GM12878 (cell line): ENCODE measurements around the gene SGSM2. TPM values are rescaled to one million over a fixed set of nuclear protein-coding genes. Genes with fewer than 3 reads are reported as not detected.

ENCODE experiments used
- ATAC-seq: fragments of 200-7000 bp; cut with Tn5 transposase; 3 replicates; pipeline ENCODE4 v1.9.1; 2020; ENCODE audit warnings: mild to moderate bottlenecking, moderate library complexity
- BruUV-seq: library from RNA; stranded (reverse); fragments of 400-500 nt; replicated peaks from 2 replicates; lab custom pipeline; 2021; lab: Mats Ljungman, UMichigan
- CTCF ChIA-PET: fragments of 300-600 bp; sonication (Branson Sonifier 250); formaldehyde crosslinking; extraction: SDS; loops from one replicate; lab custom pipeline; 2021; ENCODE audit warnings: inconsistent platforms; lab: Yijun Ruan, JAX
- POLR2A ChIA-PET: fragments of 350-600 bp; formaldehyde crosslinking; extraction: SDS; loops from one replicate; lab custom pipeline; 2021; ENCODE audit warnings: inconsistent platforms; lab: Charles Lee
- RAD21 ChIA-PET: fragments of 300-600 bp; sonication (Branson Sonifier 250); formaldehyde crosslinking; loops from one replicate; lab custom pipeline; 2023; ENCODE audit warnings: antibody characterized with exemption; ENCODE audit not compliant: unreplicated experiment; lab: Charles Lee
- SMC1A ChIA-PET: fragments of 300-600 bp; sonication (Branson Sonifier 250); formaldehyde crosslinking; loops from one replicate; lab custom pipeline; 2023; ENCODE audit not compliant: unreplicated experiment, uncharacterized antibody; lab: Charles Lee
- DNase-seq: peaks from one replicate; pipeline ENCODE4 v3.0.0-alpha.2; 2011; ENCODE audit warnings: low read depth, low spot score
- FAIRE-seq: peaks from 3 replicates; lab custom pipeline; 2011; peaks lifted over from hg19 to GRCh38; lab: Jason Lieb, UNC
- H2AFZ ChIP-seq: 2 replicates; pipeline ENCODE4 v1.6.0; 2011; ENCODE audit warnings: low read depth, low read length, control low read depth; ENCODE audit not compliant: control insufficient read depth
- H3K27ac ChIP-seq: 2 replicates; pipeline ENCODE4 v1.5.1; 2011; ENCODE audit warnings: control low read depth; ENCODE audit not compliant: control insufficient read depth, insufficient read depth
- H3K27me3 ChIP-seq, 2 experiments: replicated peaks in 1 of 2; 2 replicates each; pipeline versions ENCODE4 v1.6.0 to v1.6.1; 2011; ENCODE audit warnings: low read length in 1 of 2; ENCODE audit not compliant: control insufficient read depth in 2 of 2, insufficient read depth in 2 of 2
- H3K36me3 ChIP-seq, 2 experiments: 2 replicates each; pipeline ENCODE4 v1.5.1; 2011; ENCODE audit warnings: low read length in 1 of 2; ENCODE audit not compliant: control insufficient read depth in 2 of 2, insufficient read depth in 2 of 2
- H3K4me1 ChIP-seq: 2 replicates; pipeline ENCODE4 v1.6.1; 2011; ENCODE audit warnings: mild to moderate bottlenecking, low read length, moderate library complexity, mixed read lengths; ENCODE audit not compliant: control insufficient read depth, insufficient read depth
- H3K4me2 ChIP-seq: 2 replicates; pipeline ENCODE4 v1.6.0; 2011; ENCODE audit warnings: control low read depth; ENCODE audit not compliant: control insufficient read depth, insufficient read depth
- H3K4me3 ChIP-seq: fragments of 200-600 bp; sonication (generic); 2 replicates; pipeline ENCODE4 v1.5.1; 2016
- H3K79me2 ChIP-seq: 2 replicates; pipeline ENCODE4 v1.6.0; 2011; ENCODE audit warnings: low read length; ENCODE audit not compliant: control insufficient read depth, insufficient read depth
- H3K9ac ChIP-seq: 2 replicates; pipeline ENCODE4 v1.8.0; 2011; ENCODE audit warnings: low read length, control low read depth, mixed read lengths; ENCODE audit not compliant: control insufficient read depth, insufficient read depth
- H3K9me3 ChIP-seq: replicated peaks from 3 replicates; pipeline ENCODE4 v1.5.1; 2011; ENCODE audit warnings: mild to moderate bottlenecking, low read length; ENCODE audit not compliant: control insufficient read depth, insufficient read depth
- H4K20me1 ChIP-seq: 2 replicates; pipeline ENCODE4 v1.6.0; 2011; ENCODE audit not compliant: control insufficient read depth, insufficient read depth
- BHLHE40 ChIP-seq, 2 experiments: fragments of 450-650 bp in 1 of 2; IDR thresholded peaks; 2 replicates each; pipeline ENCODE4 v1.6.1; 2011 to 2017; ENCODE audit warnings: low read depth in 2 of 2, borderline replicate concordance in 1 of 2, improper control_type of control experiment in 1 of 2, low read length in 1 of 2, mild to moderate bottlenecking in 1 of 2
- E2F4 ChIP-seq: IDR thresholded peaks from 2 replicates; pipeline ENCODE4 v1.6.1; 2012; ENCODE audit warnings: low read depth, low read length, improper control_type of control experiment
- E4F1 ChIP-seq: fragments of 450-650 bp; IDR thresholded peaks from 2 replicates; pipeline ENCODE4 v1.6.1; 2018; ENCODE audit warnings: borderline replicate concordance, mild to moderate bottlenecking; ENCODE audit not compliant: partially characterized antibody
- EP300 ChIP-seq, 2 experiments: fragments of 150-350 bp in 1 of 2; IDR thresholded peaks; 2 replicates each; pipeline ENCODE4 v1.6.1; 2011 to 2012; ENCODE audit warnings: low read depth in 2 of 2, low read length in 2 of 2, borderline replicate concordance in 1 of 2, improper control_type of control experiment in 1 of 2, inconsistent platforms in 1 of 2; ENCODE audit not compliant: control insufficient read depth in 1 of 2
- ETV6 ChIP-seq, 2 experiments: fragments of 450-650 bp in 1 of 2; IDR thresholded peaks in 1 of 2; conservative IDR thresholded peaks in 1 of 2; 2 replicates each; pipeline ENCODE4 v1.6.1; 2014; ENCODE audit warnings: antibody characterized with exemption in 1 of 2, borderline replicate concordance in 1 of 2, low read depth in 1 of 2, mild to moderate bottlenecking in 1 of 2, moderate library complexity in 1 of 2
- GABPA ChIP-seq: IDR thresholded peaks from 2 replicates; pipeline ENCODE4 v1.6.1; 2014; ENCODE audit warnings: antibody characterized with exemption, low read depth, mild to moderate bottlenecking, inconsistent platforms
- HDAC2 ChIP-seq: fragments of 200-600 bp; sonication (generic); IDR thresholded peaks from 2 replicates; pipeline ENCODE4 v1.6.1; 2017
- IKZF2 ChIP-seq, 2 experiments: fragments of 450-650 bp; IDR thresholded peaks; 2 replicates each; pipeline ENCODE4 v1.6.1; 2017; ENCODE audit warnings: mild to moderate bottlenecking in 2 of 2, moderate library complexity in 2 of 2
- KDM1A ChIP-seq: fragments of 200-600 bp; sonication (generic); IDR thresholded peaks from 2 replicates; pipeline ENCODE4 v1.6.1; 2016; ENCODE audit warnings: borderline replicate concordance
- MEF2A ChIP-seq: IDR thresholded peaks from 2 replicates; pipeline ENCODE4 v1.6.1; 2011; ENCODE audit warnings: low read depth, mild to moderate bottlenecking, low read length, moderate library complexity; ENCODE audit not compliant: insufficient read depth
- RAD21 ChIP-seq: IDR thresholded peaks from 2 replicates; pipeline ENCODE4 v1.6.1; 2011; ENCODE audit warnings: mild to moderate bottlenecking, low read depth, low read length, moderate library complexity; ENCODE audit not compliant: insufficient read depth
- RAD51 ChIP-seq: fragments of 450-650 bp; IDR thresholded peaks from 2 replicates; pipeline ENCODE4 v1.6.1; 2016; ENCODE audit warnings: moderate library complexity, mild to moderate bottlenecking, inconsistent platforms
- RB1 ChIP-seq: fragments of 450-650 bp; formaldehyde crosslinking; IDR thresholded peaks from 2 replicates; pipeline ENCODE4 v1.6.1; 2017; ENCODE audit warnings: mild to moderate bottlenecking, borderline replicate concordance
- RBBP5 ChIP-seq: fragments of 200-600 bp; sonication (generic); conservative IDR thresholded peaks from 2 replicates; pipeline ENCODE4 v1.6.1; 2016
- SREBF2 ChIP-seq: IDR thresholded peaks from 2 replicates; pipeline ENCODE4 v1.6.1; 2012; ENCODE audit warnings: mild to moderate bottlenecking, low read length
- SUZ12 ChIP-seq: fragments of 200-600 bp; sonication (generic); IDR thresholded peaks from one replicate; pipeline ENCODE4 v1.6.1; 2018; ENCODE audit warnings: antibody characterized with exemption, mild to moderate bottlenecking; ENCODE audit not compliant: unreplicated experiment
- WRNIP1 ChIP-seq: IDR thresholded peaks from 2 replicates; pipeline ENCODE4 v1.6.1; 2011; ENCODE audit warnings: low read depth, low read length, improper control_type of control experiment, borderline replicate concordance
- ZBED1 ChIP-seq: IDR thresholded peaks from 2 replicates; pipeline ENCODE4 v1.6.1; 2016; ENCODE audit warnings: borderline replicate concordance
- WGBS: methylation state at CpG from one replicate; pipeline ENCODE4 v1.1.6; 2016; ENCODE audit warnings: low lambda C conversion rate; ENCODE audit not compliant: insufficient replicate concordance, insufficient coverage; ENCODE audit errors: missing lambda C conversion rate; 5-methylcytosine and 5-hydroxymethylcytosine counted together
- in situ Hi-C: fragments of 300-500 bp; cut with MboI; formaldehyde crosslinking; loops from 9 replicates; pipeline ENCODE4 v1.14.3; 2018; ENCODE audit warnings: mixed read lengths
- intact Hi-C: fragments of 100-400 bp; cut with micrococcal nuclease; formaldehyde crosslinking; loops from one replicate; pipeline ENCODE4 v1.14.2; 2022; ENCODE audit not compliant: unreplicated experiment
- polyA plus RNA-seq, 11 experiments: library from polyadenylated mRNA; depleted of rRNA in 4 of 11; unstranded in 6 of 11; stranded (reverse) in 5 of 11; fragments of >200 nt; fragmentation: Nextera tagmentation in 4 of 11; fragmentation: Illumina TruSeq in 1 of 11; extraction: Ambion mirVana in 4 of 11; extraction: Trizol in 1 of 11; gene quantifications; 1 replicate in 1 of 11; 2 replicates in 10 of 11; pipeline versions ENCODE4 v1.2.1 to v1.2.3, GENCODE V29; 2011 to 2016; ENCODE audit warnings: inconsistent platforms in 2 of 11, missing spikeins in 2 of 11, low read depth in 1 of 11
- total RNA-seq, 4 experiments: library from RNA; depleted of rRNA in 3 of 4; stranded (reverse); fragments of >200 nt in 3 of 4; fragmentation: Illumina TruSeq in 1 of 4; extraction: Trizol in 1 of 4; gene quantifications; 2 replicates each; pipeline versions ENCODE4 v1.2.1 to v1.2.3, GENCODE V29; 2013 to 2021

Gene SGSM2
- total and polyA plus RNA-seq, 10 of the 15 experiments (the other 5 are each of a cell fraction or from before 2014, with no cell fraction given): 0.50 to 50.9 (median 18.5) TPM

DNA sequence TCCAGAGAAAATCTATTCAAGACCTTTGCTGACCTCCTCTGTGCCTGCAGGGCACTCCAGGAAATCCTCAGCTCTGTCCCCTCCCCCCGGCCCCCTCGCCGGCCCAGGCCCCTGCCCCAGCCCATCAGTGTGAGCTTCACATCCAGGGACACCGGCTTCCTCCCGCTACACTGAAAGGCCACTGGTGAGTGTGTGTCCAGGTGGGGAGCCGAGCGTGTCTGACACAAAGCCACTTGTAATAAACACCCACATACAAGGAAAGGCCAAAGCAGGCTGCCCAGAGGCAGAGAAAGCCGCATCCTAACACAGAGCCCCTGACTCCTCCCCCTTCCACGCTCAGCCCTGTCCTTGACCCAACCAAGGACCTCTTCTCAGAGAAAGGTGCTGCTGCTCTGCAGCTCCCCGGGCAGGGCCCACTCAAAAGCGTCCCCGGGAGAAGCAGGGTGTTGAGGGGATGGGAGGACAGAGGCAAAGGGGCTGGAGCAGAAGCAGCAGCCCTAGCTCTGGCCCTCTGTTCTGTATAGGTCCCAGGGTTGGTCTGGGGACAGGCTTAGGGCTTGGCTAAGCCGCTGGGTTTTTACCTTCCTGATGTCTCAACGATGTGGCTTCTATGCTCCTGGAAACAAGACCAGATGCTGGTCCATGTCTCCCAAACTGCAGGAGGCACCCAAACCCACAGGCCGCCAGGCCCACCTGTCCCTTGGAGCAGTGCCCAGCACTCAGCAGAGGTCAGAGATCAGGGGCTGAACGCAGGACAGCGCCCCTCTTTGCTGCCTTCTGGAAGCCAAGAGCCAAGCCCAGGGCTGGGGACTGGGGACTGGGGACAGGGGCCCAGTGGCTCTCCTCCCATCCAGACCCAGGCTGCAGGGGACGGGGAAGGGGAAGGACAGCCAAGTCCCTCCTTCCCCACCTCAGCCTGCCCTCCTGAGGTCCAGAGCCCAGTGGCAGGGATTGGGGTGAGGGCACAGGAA lies 48.2 kb downstream of the SGSM2 start:
- Histone ChIP-seq H3K4me2 (no peak overlapping the region), H3K79me2 (no peaks in the 10 kb centered on the region), H3K36me3 (peaks cover 4 to 7% of the 10 kb centered on the region in 2 experiments; a peak in 2 of 4 replicates), H3K9ac (no peak overlapping the region), H3K27ac (no peak overlapping the region), H3K4me1 (no peaks in the 10 kb centered on the region), H4K20me1 (no peaks in the 10 kb centered on the region), H2AFZ (no peak overlapping the region), H3K4me3 (no peak overlapping the region), H3K9me3 (no peaks in the 10 kb centered on the region), H3K27me3 (no peaks in the 10 kb centered on the region)
- in situ Hi-C loops: no loop called here
- FAIRE-seq (no peak), ATAC-seq (no peak), DNase-seq (no peak)
- TF ChIP-seq IKZF2 (IDR thresholded peaks at IDR 0.05) (no peak), RBBP5 (no peak), ETV6 (conservative IDR thresholded peaks at IDR 0.05 in 1 of 2, IDR thresholded peaks at IDR 0.05 in 1 of 2; ENCODE audit: borderline replicate concordance in 1 of 2, low read depth in 1 of 2) (no peak), E4F1 (no peak), GABPA (no peak), RAD21 (no peak), E2F4 (no peak), WRNIP1 (no peak), RAD51 (no peak), EP300 (IDR thresholded peaks at IDR 0.05; ENCODE audit: borderline replicate concordance in 1 of 2, control insufficient read depth in 1 of 2, low read depth in 2 of 2, low read length in 2 of 2) (no peak), SREBF2 (no peak), KDM1A (no peak), RB1 (no peak), HDAC2 (no peak), SUZ12 (no peak), ZBED1 (no peak), BHLHE40 (IDR thresholded peaks at IDR 0.05; ENCODE audit: borderline replicate concordance in 1 of 2, low read depth in 2 of 2, low read length in 1 of 2) (no peak), MEF2A (no peak)
- ChIA-PET CTCF (interaction anchor here (12.3 kb wide), 1 partner anchor 30 kb away, joined by 597 read pairs; no protein-coding TSS in a partner anchor), SMC1A (interaction anchor here (10.7 kb wide), 1 partner anchor 30 kb away, joined by 364 read pairs; no protein-coding TSS in a partner anchor), POLR2A (interaction anchor here (0.6 to 0.8 kb wide), 2 partner anchors 31 to 40 kb away, joined by 3 read pairs; no protein-coding TSS in a partner anchor), RAD21 (interaction anchor here (7.5 kb wide), 1 partner anchor 29 kb away, joined by 376 read pairs; no protein-coding TSS in a partner anchor)
- intact Hi-C loops: no loop called here
- BruUV-seq: no TSS peak
- WGBS: 90% methylated on average over 18 of the region's 18 CpGs
